Dermis microvascular lymphatic vessel endothelial cell (primary cell): Measurements from ENCODE around the gene ITPRIPL1. TPM values are rescaled to one million over a fixed set of nuclear protein-coding genes. Genes with fewer than 3 reads are reported as not detected.
"Not testable (repeated sequence)": the region's sequence is repeated elsewhere in the genome, so short reads cannot be mapped to it uniquely, and the experiment has no call there.

Experiments
- DNase-seq, 2 donors: peaks; one replicate each; pipeline versions ENCODE4 v3.0.0 to v3.0.0-alpha.2; 2010; ENCODE audit warnings: low read depth in 2 of 2
- total RNA-seq: library from RNA; depleted of rRNA; stranded (reverse); fragments of >200 nt; gene quantifications from 2 replicates; pipeline ENCODE4 v1.2.1, GENCODE V29; 2014

ITPRIPL1 gene, protein sequence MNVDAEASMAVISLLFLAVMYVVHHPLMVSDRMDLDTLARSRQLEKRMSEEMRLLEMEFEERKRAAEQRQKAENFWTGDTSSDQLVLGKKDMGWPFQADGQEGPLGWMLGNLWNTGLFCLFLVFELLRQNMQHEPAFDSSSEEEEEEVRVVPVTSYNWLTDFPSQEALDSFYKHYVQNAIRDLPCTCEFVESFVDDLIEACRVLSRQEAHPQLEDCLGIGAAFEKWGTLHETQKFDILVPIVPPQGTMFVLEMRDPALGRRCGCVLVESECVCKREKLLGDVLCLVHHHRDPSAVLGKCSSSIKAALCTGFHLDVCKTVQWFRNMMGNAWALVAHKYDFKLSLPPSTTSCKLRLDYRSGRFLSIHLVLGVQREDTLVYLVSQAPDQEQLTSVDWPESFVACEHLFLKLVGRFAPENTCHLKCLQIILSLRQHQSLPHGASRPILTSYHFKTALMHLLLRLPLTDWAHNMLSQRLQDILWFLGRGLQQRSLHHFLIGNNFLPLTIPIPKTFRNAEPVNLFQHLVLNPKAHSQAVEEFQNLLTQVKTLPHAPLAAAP
- total RNA-seq = 4.0 and 4.4 TPM in 2 replicates

- peak in 1 of 2 donors; percentile 12 for DNase-seq
Observed at GRCh38 chr2:96325041-96325883, at the start of gene ITPRIPL1. ITPRIPL1 (plus strand) TSS chr2:96325317; CDS start chr2:96325840, 523 bp downstream.

DNA sequence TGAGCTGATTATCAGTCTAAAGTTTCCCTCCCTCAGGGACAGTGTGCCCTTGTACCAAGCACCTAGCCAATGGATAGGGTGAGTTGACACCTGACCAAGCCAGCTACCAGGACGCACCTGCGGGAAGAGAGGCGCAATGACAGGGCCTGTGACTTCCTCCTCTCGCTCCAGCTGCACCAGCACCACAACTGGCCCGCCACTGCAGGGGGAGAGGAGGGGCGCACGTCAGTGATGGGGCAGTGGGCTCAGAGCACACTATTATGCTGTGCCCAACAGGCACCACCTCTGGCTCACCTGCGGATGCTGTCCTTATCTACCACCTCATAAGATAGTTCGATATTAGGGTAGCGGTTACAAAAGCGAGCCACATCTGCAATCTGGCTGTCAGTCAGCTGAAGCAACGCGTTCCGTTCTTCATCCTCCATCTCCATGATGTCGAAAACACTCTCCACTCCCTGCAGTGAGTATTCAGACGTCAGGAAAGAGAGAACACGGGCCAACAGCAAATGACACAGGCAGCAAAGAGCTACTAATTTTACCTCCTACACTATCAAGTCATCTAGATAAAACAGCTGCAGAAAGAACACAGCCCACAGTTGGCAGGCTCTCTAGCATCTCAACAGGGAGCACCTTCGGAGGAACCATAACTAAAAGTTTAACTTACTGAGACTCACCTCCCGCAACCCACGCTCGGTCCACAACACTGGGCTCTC lies 48.2 kb upstream of the ITPRIPL1 start:
- DNase-seq = no peak

- no peak for DNase-seq
Observed at GRCh38 chr2:96287273-96287856, 37.8 kb upstream of the ITPRIPL1 start.

DNA sequence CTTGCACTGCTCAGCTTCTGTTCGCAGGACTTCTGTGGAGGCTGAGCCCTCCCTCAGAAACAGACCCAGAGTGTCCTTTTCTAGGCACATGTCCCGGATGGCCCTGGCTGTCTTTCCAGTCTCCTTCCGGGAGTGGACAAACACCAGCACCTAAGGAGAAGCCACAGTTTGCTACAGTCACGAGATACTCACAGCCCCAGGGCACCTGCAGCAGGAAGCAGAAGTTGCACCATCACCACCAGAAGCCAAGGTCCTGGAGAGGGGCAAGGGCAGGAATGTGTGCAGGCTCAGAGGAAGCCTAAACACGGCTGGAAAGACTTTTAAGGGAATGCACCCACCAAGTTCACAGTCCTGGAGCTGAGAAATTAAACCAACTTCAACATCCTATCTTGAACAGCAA lies 33.4 kb upstream of the ITPRIPL1 start:
- no peak for DNase-seq

GRCh38 chr2:96294271-96294670 lies 30.8 kb upstream of the ITPRIPL1 start:
- DNase-seq = not testable (repeated sequence)

- no peak for DNase-seq
Observed at GRCh38 chr2:96296925-96297324, 28.2 kb upstream of the ITPRIPL1 start.

GRCh38 chr2:96301865-96302264 lies 23.3 kb upstream of the ITPRIPL1 start:
- DNase-seq = no peak

- no peak for DNase-seq
Observed at GRCh38 chr2:96304606-96305005, 20.5 kb upstream of the ITPRIPL1 start.

GRCh38 chr2:96305091-96305978 lies 19.8 kb upstream of the ITPRIPL1 start, which contains the start of gene SNRNP200:
SNRNP200 (minus strand) TSS chr2:96305546; CDS start chr2:96305437, 109 bp downstream.
- peak; percentile 33 to 79 for DNase-seq

- no peak for DNase-seq
Observed at GRCh38 chr2:96305979-96306308, 19.2 kb upstream of the ITPRIPL1 start.

DNA sequence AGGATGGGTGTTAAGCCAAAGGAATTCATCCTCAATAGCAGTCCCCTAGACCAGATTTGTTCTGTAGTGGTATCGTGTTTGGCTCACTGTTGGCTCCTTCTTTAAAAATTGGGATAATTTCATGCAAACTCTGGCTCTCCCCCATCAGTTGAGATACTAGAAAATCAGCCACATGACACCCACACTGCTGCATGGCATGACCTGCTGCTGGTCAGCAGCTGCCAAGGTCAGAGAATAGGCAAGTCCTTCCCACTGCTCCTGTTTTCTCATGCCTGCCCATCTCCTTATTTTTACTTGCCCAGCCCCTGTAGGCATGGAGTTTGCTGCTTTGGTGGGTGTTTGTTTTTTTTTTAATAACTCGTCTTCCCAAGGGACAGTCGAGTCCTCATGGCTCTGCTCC lies 18.7 kb upstream of the ITPRIPL1 start:
- no peak for DNase-seq

- DNase-seq = no peak
Observed at GRCh38 chr2:96308248-96308647, 16.9 kb upstream of the ITPRIPL1 start.

DNA sequence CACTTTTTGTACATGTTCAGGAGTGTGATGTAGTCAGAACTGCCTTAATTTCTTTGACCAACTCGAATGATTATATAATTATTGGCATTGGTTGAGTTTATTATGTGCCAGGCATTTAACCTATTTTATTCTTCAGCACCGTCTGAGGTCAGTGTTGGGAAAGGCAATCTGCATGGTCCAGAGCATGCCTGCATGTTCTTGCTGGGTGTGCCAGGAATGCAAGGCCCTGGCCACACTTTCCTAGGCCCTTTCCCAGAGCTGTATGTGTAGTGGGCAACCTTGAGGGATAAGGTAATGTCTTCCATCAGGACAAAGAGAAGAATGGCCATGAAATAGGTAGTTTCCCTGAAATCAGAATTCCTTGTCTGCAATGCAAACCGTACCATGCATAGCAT lies 10.1 kb upstream of the ITPRIPL1 start:
- no peak for DNase-seq

GRCh38 chr2:96315400-96316071 lies 9.6 kb upstream of the ITPRIPL1 start:
- peak in 1 of 2 donors; percentile 65 for DNase-seq

DNA sequence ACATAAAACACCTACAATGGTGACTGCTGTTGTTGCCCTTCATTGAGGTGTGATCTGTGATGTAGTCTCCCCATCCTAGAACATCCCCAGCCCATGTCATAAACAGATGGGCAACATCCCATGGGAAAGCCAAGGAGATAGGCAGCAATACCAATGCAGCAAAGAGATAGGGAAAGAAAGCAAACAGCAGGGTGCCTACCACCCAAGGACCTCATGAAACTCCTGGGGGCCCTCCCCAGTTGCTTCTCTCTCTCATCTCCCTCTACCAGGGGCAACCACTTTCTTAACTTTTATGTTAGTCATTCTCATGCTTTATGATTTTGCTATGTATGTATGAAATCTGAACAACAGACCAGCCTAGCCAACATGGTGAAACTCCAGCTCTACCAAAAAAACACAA lies 8.1 kb upstream of the ITPRIPL1 start:
- DNase-seq = no peak

GRCh38 chr2:96317584-96317997 lies 7.5 kb upstream of the ITPRIPL1 start:
- DNase-seq = no peak

DNA sequence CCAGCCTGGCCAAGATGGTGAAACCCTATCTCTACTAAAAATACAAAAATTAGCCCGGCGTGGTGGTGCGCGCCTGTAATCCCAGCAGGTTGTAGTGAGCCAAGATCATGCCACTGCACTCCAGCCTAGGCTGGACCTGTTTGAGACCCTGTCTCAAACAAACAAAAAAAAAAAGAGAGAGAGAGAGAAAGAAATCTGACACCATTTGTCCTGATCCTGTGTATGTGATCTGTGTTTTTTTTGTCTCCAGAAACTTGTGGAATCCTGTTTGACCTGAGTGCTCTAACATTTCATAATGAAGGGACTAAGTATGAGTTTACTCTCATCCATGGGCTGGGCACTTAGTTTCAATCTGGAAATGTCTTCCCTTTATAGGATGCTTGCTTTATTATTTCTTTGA lies 6.4 kb upstream of the ITPRIPL1 start:
- DNase-seq = no peak

GRCh38 chr2:96319396-96319795 lies 5.7 kb upstream of the ITPRIPL1 start:
- DNase-seq = no peak

DNA sequence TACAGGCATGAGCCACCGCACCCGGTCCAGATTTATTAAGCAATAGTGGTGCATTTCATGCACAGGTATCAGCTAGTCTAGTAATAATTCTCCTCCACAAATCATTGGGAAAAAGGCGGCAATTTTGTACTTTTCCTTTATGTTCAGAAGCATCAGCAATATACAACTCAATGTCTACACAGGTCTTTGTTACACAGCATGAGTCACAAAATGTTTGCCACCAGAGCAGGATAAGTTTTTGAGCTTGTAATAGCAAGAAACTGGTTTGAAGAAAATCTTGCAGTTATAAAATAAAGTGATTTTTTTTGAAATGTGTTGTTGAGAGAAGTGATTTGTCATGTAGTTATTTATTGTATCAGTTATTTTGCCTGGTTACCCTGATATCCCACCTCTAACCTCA lies 4.8 kb upstream of the ITPRIPL1 start:
- no peak for DNase-seq
